T-helper 17 cell (primary cell): Measurements from ENCODE around the gene MCF2L2. TPM values are rescaled to one million over a fixed set of nuclear protein-coding genes. Genes with fewer than 3 reads are reported as not detected.
A peak's percentile ranks its signal among the peaks of the same experiment; 100 is the strongest.
"Not testable (repeated sequence)": the region's sequence is repeated elsewhere in the genome, so short reads cannot be mapped to it uniquely, and the experiment has no call there.

Experiments
- ATAC-seq: fragments of 150-1000 bp; cut with Tn5 transposase; 2 replicates; pipeline ENCODE4 v1.10.0; 2021; ENCODE audit warnings: mild to moderate bottlenecking, moderate library complexity
- DNase-seq, 3 donors: peaks; one replicate each; pipeline versions ENCODE4 v3.0.0 to v3.0.0-alpha.2; 2020 to 2021
- H3K9me3 ChIP-seq: one replicate; pipeline ENCODE4 v1.7.0; 2013; ENCODE audit warnings: low read length, mild to moderate bottlenecking; ENCODE audit not compliant: control insufficient read depth, poor library complexity, severe bottlenecking
- H3K27ac Mint-ChIP-seq: one replicate; pipeline ENCODE4 v1.8.0; 2022; ENCODE audit warnings: mild to moderate bottlenecking, moderate library complexity, mixed read lengths
- H3K27me3 Mint-ChIP-seq: one replicate; pipeline ENCODE4 v1.8.0; 2022; ENCODE audit warnings: mixed read lengths
- H3K36me3 Mint-ChIP-seq: one replicate; pipeline ENCODE4 v1.8.0; 2022; ENCODE audit warnings: low read depth, mixed read lengths
- H3K4me1 Mint-ChIP-seq: one replicate; pipeline ENCODE4 v1.8.0; 2022; ENCODE audit warnings: mild to moderate bottlenecking, mixed read lengths
- H3K4me3 Mint-ChIP-seq: one replicate; pipeline ENCODE4 v1.8.0; 2022; ENCODE audit warnings: mild to moderate bottlenecking, moderate library complexity, mixed read lengths
- total RNA-seq, 4 donors: library from RNA in 2 of 4; stranded (reverse) in 2 of 4; gene quantifications; one replicate each; pipeline ENCODE4 v1.2.3 and lab custom pipeline; 2022 to 2026

The MCF2L2 gene
- total RNA-seq (10 to 100 TPM; 25.7 to 27.2 TPM), total RNA-seq (lab: John Stamatoyannopoulos, UW) (31.8 to 87.1 reads per million in 2 donors)

- DNase-seq: peak; percentile 70 to 75 (median 74)
- no peaks in the 10 kb centered on the region for H3K27me3 Mint-ChIP-seq
- H3K4me1 Mint-ChIP-seq: peaks cover 32% of the 10 kb centered on the region
- peak within 1 kb of the TSS; percentile 93 for H3K4me3 Mint-ChIP-seq
- peak; percentile 91 for ATAC-seq
- no peaks in the 10 kb centered on the region for H3K9me3 ChIP-seq
- H3K36me3 Mint-ChIP-seq: no peaks in the 10 kb centered on the region
- H3K27ac Mint-ChIP-seq: peak within 1 kb of the TSS; percentile 72
Measured at GRCh38 chr3:183428447-183429211, at the start of gene MCF2L2. Gene MCF2L2 (minus strand): TSS chr3:183428619. CDS start chr3:183427977, 642 bp downstream.

- H3K4me3 Mint-ChIP-seq: no peak overlapping the region
- peaks cover 10% of the 10 kb centered on the region for H3K27me3 Mint-ChIP-seq
Measured at GRCh38 chr3:183477801-183478456, 49.5 kb upstream of the MCF2L2 start.

GRCh38 chr3:183475764-183476162, 47.3 kb upstream of the MCF2L2 start:
- H3K27me3 Mint-ChIP-seq, H3K4me1 Mint-ChIP-seq, H3K4me3 Mint-ChIP-seq, H3K27ac Mint-ChIP-seq, ATAC-seq, H3K9me3 ChIP-seq, H3K36me3 Mint-ChIP-seq, DNase-seq: not testable (repeated sequence)

More at GRCh38 chr3:183477801-183478456, 49.5 kb upstream of the MCF2L2 start:
- DNase-seq (no peak), ATAC-seq (no peak)
- H3K36me3 Mint-ChIP-seq: no peaks in the 10 kb centered on the region
- peaks cover 5% of the 10 kb centered on the region for H3K4me1 Mint-ChIP-seq
- H3K27ac Mint-ChIP-seq: no peak overlapping the region
- H3K9me3 ChIP-seq: no peaks in the 10 kb centered on the region

DNA sequence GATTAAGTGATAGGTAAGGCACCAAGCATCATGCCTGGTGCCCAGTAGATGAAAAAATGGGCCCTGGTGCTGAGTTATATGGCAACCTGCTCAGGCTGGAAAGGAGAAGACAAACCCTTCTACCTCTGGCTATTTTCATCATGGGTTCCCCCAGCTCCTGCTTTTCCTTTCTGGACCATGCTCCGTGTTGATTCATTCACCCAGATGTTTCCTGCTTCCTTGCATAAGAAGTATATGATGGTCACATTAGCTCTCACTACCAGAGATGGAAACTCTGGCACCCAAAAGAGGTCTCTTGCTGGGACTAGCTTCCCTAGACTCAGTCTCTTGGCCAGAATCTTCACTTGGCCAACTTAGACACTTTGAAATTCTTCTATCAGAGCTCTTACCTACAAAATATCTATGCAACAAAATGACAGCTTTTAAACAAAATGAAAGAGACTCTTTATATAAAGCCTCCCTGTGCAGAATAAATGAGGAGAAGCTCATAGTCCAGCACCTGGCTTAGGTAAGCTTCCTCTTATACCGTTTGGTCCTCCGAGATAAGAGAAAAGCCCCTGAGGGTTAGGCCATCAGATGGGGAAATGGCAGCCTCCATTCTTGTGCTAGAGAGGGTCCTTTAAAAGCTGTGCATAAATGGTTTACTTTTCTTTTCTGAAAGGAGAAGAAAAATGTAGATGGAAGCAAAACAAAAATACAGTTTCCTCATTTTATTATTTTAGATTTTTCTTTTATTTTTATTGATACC, 46.8 kb upstream of the MCF2L2 start:
- peaks cover 10% of the 10 kb centered on the region for H3K27me3 Mint-ChIP-seq
- H3K36me3 Mint-ChIP-seq: no peaks in the 10 kb centered on the region
- no peak overlapping the region for H3K27ac Mint-ChIP-seq
- DNase-seq: no peak
- peaks cover 5% of the 10 kb centered on the region for H3K4me1 Mint-ChIP-seq
- no peaks in the 10 kb centered on the region for H3K9me3 ChIP-seq
- no peak for ATAC-seq
- no peak overlapping the region for H3K4me3 Mint-ChIP-seq

GRCh38 chr3:183473969-183474368, 45.5 kb upstream of the MCF2L2 start:
- Mint-ChIP-seq H3K27ac (no peak overlapping the region), H3K27me3 (peaks cover 10% of the 10 kb centered on the region), H3K36me3 (no peaks in the 10 kb centered on the region), H3K4me3 (no peak overlapping the region), H3K4me1 (peaks cover 9% of the 10 kb centered on the region)
- ATAC-seq (no peak), DNase-seq (no peak)
- H3K9me3 ChIP-seq: no peaks in the 10 kb centered on the region

GRCh38 chr3:183472155-183472554, 43.7 kb upstream of the MCF2L2 start:
- Mint-ChIP-seq H3K4me3 (no peak overlapping the region), H3K36me3 (no peaks in the 10 kb centered on the region), H3K4me1 (peaks cover 11% of the 10 kb centered on the region), H3K27me3 (peaks cover 10% of the 10 kb centered on the region), H3K27ac (no peak overlapping the region)
- DNase-seq: no peak
- no peak for ATAC-seq
- no peaks in the 10 kb centered on the region for H3K9me3 ChIP-seq

DNA sequence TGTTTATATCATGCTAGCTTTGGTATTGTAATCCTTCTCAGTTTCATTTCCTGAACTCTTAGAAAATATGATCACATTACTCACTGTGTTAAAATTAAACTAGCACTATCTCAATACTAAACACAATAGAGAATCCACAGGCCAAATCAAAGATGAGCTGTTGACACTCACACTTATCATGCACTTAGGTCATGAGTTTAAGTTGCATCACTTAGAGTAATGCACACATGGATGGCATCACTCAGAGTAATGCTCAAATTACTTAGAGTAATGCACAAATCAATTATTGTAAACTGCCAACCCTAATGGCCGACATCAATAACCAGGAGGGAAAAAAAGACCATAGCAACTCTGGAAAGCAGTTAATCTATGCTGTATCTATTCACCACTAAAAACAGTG, 40.0 kb upstream of the MCF2L2 start:
- ATAC-seq: no peak
- Mint-ChIP-seq H3K4me3 (no peak overlapping the region), H3K4me1 (peaks cover 7% of the 10 kb centered on the region), H3K27me3 (peaks cover 5% of the 10 kb centered on the region), H3K27ac (peak overlapping the region; percentile 16), H3K36me3 (no peaks in the 10 kb centered on the region)
- H3K9me3 ChIP-seq: no peaks in the 10 kb centered on the region
- no peak for DNase-seq

GRCh38 chr3:183466575-183466974, 38.2 kb upstream of the MCF2L2 start:
- H3K27me3 Mint-ChIP-seq: peaks cover 5% of the 10 kb centered on the region
- DNase-seq (no peak), ATAC-seq (no peak)
- H3K27ac Mint-ChIP-seq: no peak overlapping the region
- H3K36me3 Mint-ChIP-seq: peaks cover 3% of the 10 kb centered on the region
- H3K4me1 Mint-ChIP-seq: peaks cover 7% of the 10 kb centered on the region
- no peaks in the 10 kb centered on the region for H3K9me3 ChIP-seq
- no peak overlapping the region for H3K4me3 Mint-ChIP-seq

GRCh38 chr3:183465710-183466109, 37.3 kb upstream of the MCF2L2 start:
- ATAC-seq, H3K4me3 Mint-ChIP-seq, H3K9me3 ChIP-seq, H3K36me3 Mint-ChIP-seq, DNase-seq, H3K27me3 Mint-ChIP-seq, H3K4me1 Mint-ChIP-seq, H3K27ac Mint-ChIP-seq: not testable (repeated sequence)

- no peaks in the 10 kb centered on the region for H3K9me3 ChIP-seq
- DNase-seq: no peak
- Mint-ChIP-seq H3K4me1 (peaks cover 6% of the 10 kb centered on the region), H3K27me3 (peaks cover 5% of the 10 kb centered on the region), H3K27ac (peak overlapping the region; percentile 51), H3K4me3 (no peak overlapping the region), H3K36me3 (peaks cover 3% of the 10 kb centered on the region)
- ATAC-seq: no peak
Measured at GRCh38 chr3:183464480-183464879, 36.1 kb upstream of the MCF2L2 start.

GRCh38 chr3:183460081-183461055, 31.9 kb upstream of the MCF2L2 start:
- no peaks in the 10 kb centered on the region for H3K4me1 Mint-ChIP-seq
- no peak for DNase-seq

DNA sequence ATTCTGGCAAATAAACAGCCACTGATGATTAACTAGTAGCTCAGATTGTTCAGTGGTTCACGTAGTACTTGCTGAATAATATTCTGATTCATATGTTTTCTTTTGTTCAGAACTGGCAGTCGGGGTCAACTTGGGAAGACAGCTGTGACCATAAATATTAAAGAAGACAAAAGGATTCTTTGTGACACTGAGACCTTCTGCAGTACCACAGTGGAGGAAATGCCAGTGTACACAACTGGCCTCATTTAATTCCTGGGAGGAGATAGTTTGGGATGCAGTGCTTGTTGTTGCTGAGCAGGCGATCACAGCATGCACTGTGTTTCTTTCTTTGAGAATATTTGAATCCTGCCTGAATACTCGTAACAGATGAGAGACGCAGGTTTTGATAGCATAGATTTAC, 26.7 kb upstream of the MCF2L2 start:
- no peaks in the 10 kb centered on the region for H3K9me3 ChIP-seq
- Mint-ChIP-seq H3K27me3 (no peaks in the 10 kb centered on the region), H3K4me1 (no peaks in the 10 kb centered on the region), H3K4me3 (no peak overlapping the region), H3K36me3 (peaks cover 5% of the 10 kb centered on the region), H3K27ac (no peak overlapping the region)
- no peak for DNase-seq
- no peak for ATAC-seq

More at GRCh38 chr3:183460081-183461055, 31.9 kb upstream of the MCF2L2 start:
- H3K4me3 Mint-ChIP-seq: no peak overlapping the region
- H3K9me3 ChIP-seq: no peaks in the 10 kb centered on the region
- peaks cover 3% of the 10 kb centered on the region for H3K36me3 Mint-ChIP-seq
- peaks cover 5% of the 10 kb centered on the region for H3K27me3 Mint-ChIP-seq
- H3K27ac Mint-ChIP-seq: no peak overlapping the region
- no peak for ATAC-seq
